Measurements from ENCODE around the gene NEBL.
"Not testable (repeated sequence)": the region's sequence is repeated elsewhere in the genome, so short reads cannot be mapped to it uniquely, and the experiment has no call there.

Gene NEBL

GRCh38 chr10:20897146-20897825, at the start of gene NEBL:
NEBL (minus strand) TSS chr10:20897311; CDS start chr10:20897205, 106 bp downstream.
- DNase-seq: no peak

GRCh38 chr10:20945546-20946332, 48.6 kb upstream of the NEBL start:
- DNase-seq: no peak

GRCh38 chr10:20944789-20945502, 47.8 kb upstream of the NEBL start:
- no peak for DNase-seq

DNA sequence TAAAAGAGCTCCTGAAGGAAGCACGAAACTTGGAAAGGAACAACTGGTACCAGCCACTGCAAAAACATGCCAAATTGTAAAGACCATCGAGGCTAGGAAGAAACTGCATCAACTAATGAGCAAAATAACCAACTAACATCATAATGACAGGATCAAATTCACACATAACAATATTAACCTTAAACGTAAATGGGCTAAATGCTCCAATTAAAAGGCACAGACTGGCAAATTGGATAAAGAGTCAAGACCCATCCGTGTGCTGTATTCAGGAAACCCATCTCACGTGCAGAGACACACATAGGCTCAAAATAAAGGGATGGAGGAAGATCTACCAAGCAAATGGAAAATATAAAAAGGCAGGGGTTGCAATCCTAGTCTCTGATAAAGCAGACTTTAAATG, 42.3 kb upstream of the NEBL start:
- not testable (repeated sequence) for DNase-seq

DNA sequence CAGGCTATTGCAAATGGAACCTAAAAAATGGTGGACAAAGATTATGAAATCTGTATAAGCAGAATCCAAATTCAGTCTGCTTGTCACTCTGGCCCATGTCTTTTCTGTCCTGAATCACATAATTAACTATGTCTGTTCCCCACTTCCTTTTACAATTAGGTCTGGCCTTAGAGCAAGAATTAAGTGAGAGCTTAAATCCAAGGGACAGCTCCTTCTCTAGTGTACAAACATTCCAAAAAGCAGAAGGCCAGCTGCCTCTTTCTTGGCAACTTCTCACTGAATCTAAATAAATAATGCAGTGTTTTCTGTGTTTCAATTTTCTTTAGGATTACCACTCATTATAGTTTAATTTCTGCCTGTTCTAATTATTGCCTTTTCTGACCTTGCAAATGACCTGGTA, 39.3 kb upstream of the NEBL start:
- DNase-seq: no peak

- no peak for DNase-seq
These were observed 38.8 kb upstream of the NEBL start for GRCh38 chr10:20935931-20936330.

GRCh38 chr10:20935301-20935700, 38.2 kb upstream of the NEBL start:
- DNase-seq: no peak

- DNase-seq: no peak
These were observed 36.6 kb upstream of the NEBL start for GRCh38 chr10:20933705-20934104.

DNA sequence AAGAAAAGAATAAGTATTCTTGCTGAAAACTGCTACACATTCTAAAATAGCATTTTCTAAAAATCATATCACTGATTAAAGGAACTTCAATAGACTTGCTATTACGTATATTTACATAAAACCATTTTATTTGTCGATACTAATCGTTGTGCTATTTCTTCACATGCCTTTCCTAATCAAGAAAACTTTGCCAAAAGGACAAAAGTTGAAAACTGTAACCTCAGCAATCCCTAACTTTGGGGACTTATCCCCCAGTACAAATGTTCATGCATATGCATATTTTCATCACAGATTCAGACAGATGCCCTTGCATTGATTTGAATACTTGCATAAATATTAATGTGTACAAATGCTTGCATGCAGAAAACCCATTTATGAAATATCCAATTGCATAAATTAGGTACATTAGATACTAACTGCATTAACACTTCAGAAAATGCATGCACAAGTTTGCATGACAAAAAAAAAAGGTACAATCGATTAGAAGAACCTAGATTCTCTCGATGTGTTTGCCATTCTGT, 35.6 kb upstream of the NEBL start:
- no peak for DNase-seq

DNA sequence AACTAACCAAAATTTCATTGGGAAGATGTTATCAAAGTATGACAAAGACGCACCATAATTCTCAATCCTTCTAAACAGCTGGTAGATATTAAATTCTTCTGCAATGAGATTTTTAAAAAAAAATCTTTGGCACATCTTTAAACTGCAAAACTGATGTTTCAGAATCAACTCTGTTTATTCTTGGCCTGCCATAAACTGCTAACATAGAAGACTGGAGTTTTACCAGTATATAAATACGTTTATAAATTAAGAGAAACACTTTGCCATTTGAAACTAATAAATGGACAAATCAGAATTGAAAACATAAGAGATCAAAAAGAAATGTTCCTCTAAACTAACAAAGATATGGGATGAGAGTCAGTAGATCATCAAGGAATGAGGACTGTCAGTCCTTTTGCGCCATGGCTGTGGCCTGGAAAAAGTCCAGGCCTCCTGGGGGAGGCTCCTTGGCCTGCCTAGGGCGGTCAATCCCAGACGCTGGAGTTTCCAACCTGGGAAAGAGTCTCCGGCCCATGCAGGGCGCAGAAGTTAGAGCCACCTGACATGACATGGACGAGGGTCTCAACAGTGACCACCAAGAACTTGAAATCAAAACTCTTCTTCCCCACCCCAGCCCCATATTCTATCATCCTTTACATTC, 34.2 kb upstream of the NEBL start:
- no peak for DNase-seq

GRCh38 chr10:20927456-20927855, 30.3 kb upstream of the NEBL start:
- DNase-seq: no peak

GRCh38 chr10:20922451-20922850, 25.3 kb upstream of the NEBL start:
- DNase-seq: no peak

DNA sequence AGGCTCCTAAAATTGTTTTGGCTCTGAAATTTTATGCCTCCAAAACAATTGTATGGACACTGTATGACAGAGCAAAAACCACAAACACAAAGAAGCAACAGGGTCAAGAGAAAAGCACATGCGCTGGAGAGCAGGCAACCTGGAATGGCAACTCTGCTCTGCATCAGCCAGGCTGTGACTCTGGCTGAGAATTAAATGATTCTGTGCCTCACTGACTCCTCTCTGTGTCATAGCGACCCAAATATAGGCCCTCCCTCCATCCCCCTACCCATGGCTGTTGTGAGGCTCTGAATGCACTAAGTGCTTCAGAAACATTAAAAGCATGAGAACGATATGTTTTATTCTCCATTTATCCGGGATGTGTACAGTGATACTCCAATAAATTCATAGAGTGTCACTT, 24.9 kb upstream of the NEBL start:
- DNase-seq: no peak

GRCh38 chr10:20920061-20920460, 22.9 kb upstream of the NEBL start:
- no peak for DNase-seq

- DNase-seq: no peak
These were observed 22.4 kb upstream of the NEBL start for GRCh38 chr10:20919481-20919880.

GRCh38 chr10:20916976-20917375, 19.9 kb upstream of the NEBL start:
- no peak for DNase-seq

- no peak for DNase-seq
These were observed 15.9 kb upstream of the NEBL start for GRCh38 chr10:20912969-20913368.

DNA sequence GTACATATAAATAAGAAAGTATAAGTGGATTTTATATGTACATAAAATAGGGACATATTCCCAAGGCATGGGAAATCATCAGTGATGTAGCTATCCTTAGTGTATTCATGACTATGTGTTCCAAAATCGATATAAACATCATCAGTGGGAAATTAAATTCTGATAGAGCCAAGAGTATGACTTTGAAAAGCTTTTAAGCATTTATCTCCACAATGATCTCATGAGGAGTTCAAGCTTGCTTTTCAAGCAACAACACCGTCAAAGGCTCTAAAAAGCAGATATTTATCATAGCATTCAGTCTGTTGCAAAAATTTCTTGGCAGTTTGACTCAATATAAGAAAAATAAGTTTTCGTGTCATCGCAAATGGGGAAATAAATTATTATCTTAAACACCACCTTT, 14.5 kb upstream of the NEBL start:
- DNase-seq: no peak

GRCh38 chr10:20909801-20910200, 12.7 kb upstream of the NEBL start:
- DNase-seq: no peak

DNA sequence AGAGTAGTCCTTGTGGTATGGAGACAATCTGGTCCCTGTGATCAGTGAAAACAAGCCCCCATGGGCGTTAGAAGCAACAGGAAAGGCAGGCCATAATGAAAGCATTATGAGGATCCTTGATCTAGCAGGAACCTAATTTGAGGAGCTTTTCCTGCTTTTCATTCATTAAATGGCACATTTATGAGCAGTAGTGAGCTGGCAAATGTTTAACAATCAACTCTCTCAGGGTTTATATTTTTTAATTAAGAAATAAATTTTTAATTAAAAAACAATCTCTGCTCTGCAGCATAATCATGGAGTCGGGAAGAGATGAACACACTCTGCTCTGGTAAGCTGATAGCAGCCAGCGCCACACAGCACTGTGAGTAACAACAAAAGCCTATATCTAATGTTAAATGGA, 11.3 kb upstream of the NEBL start:
- DNase-seq: no peak

DNA sequence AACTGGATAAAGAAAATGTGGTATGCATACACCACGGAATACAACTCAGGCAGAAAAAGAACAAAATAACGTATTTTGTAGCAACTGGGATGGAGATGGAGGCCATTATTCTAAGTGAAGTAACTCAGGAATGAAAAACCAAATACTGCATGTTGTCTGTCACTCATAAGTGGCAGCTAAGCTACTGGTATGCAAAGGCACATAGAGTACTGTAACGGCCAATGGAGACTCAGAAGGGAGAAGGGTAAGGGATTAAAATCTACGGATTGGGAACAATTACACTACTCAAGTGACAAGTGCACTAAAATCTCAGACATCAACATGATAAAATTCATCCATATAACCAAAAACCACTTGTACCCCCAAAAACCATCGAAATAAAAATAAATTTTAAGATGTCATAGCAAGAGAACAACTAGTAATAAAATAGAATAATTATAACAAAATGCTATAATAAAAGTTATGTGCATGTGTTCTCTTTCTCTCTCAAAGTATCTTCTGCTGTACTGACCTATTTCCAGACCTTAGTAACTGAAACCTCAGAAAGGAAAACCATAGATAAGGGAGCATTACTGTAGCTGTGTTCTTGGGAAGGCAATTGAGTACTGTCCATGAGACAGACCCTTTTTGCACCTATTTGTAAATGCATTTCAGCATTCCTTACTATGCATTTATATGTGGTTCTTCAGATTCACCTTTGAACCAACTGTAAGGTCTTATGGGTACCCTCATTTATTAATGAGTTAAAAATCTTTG, 6.7 kb upstream of the NEBL start:
- no peak for DNase-seq

DNA sequence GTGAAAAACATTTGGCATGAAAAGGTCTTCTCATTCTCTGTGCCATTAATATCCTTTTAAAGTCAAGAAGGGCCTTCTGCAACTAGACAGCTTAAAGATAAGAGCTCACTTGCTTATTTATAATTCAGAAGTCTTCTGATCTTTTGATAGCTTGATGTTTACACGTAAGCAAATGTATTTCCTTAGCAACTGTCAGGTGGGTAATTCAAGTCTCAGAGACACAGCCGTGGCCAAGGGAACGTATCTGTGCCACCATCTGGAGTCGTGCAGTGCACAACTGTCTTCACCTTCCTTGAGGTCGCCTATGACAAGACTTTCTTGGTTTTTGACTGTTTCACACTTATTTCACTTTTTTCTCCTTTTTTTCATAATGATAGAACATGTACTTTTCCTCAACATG, 4.0 kb upstream of the NEBL start:
- no peak for DNase-seq
